SK-N-SH (cell line): ENCODE data around the gene TMEM147. TPM values are rescaled to one million over a fixed set of nuclear protein-coding genes. Genes with fewer than 3 reads are reported as not detected.

Experiments
- CTCF ChIA-PET: fragments of 300-600, 350-600 bp; formaldehyde crosslinking; extraction: SDS; loops from one replicate; lab custom pipeline; 2021; lab: Yijun Ruan, JAX
- POLR2A ChIA-PET: fragments of 350-600 bp; sonication (Branson Sonifier 250); formaldehyde crosslinking; extraction: SDS; loops from one replicate; lab custom pipeline; 2020; ENCODE audit warnings: antibody characterized with exemption, inconsistent platforms; lab: Yijun Ruan, JAX
- DNase-seq: peaks from one replicate; pipeline ENCODE4 v3.0.0; 2012
- H2AFZ ChIP-seq: fragments of 200-600 bp; sonication (generic); 2 replicates; pipeline ENCODE4 v1.8.1; 2016; ENCODE audit warnings: antibody characterized with exemption, mild to moderate bottlenecking, low read depth
- H3F3A ChIP-seq: fragments of 200-600 bp; sonication (generic); replicated peaks from 2 replicates; pipeline ENCODE3; 2016; ENCODE audit warnings: antibody characterized with exemption, mild to moderate bottlenecking; ENCODE audit not compliant: insufficient read depth
- H3K27ac ChIP-seq, 2 experiments: fragments of 200-500 bp in 1 of 2; fragments of 200-600 bp in 1 of 2; sonication (Bioruptor generic) in 1 of 2; sonication (generic), shearing (Covaris generic) in 1 of 2; 2 replicates each; pipeline versions ENCODE4 v1.5.1 to v1.6.1; 2014 to 2016; ENCODE audit warnings: low read depth in 2 of 2, inconsistent platforms in 1 of 2, low read length in 1 of 2, mild to moderate bottlenecking in 1 of 2, mixed read lengths in 1 of 2
- H3K27me3 ChIP-seq: fragments of 200-600 bp; sonication (generic), shearing (Covaris generic); 2 replicates; pipeline ENCODE4 v1.6.1; 2016; ENCODE audit warnings: mixed run types; ENCODE audit not compliant: insufficient read depth
- H3K36me3 ChIP-seq, 2 experiments: fragments of 200-500 bp in 1 of 2; fragments of 200-600 bp in 1 of 2; sonication (Bioruptor generic) in 1 of 2; sonication (generic) in 1 of 2; replicated peaks in 1 of 2; 2 replicates each; pipeline versions ENCODE3 to v1.5.1; 2014 to 2016; ENCODE audit warnings: low read length in 1 of 2, mild to moderate bottlenecking in 1 of 2; ENCODE audit not compliant: insufficient read depth in 2 of 2, control insufficient read depth in 1 of 2
- H3K4me1 ChIP-seq, 2 experiments: fragments of 200-500 bp in 1 of 2; fragments of 200-600 bp in 1 of 2; sonication (Bioruptor generic) in 1 of 2; sonication (generic), shearing (Covaris generic) in 1 of 2; 2 replicates each; pipeline versions ENCODE4 v1.5.1 to v1.6.1; 2014 to 2016; ENCODE audit warnings: low read depth in 1 of 2, low read length in 1 of 2, mixed run types in 1 of 2; ENCODE audit not compliant: insufficient read depth in 2 of 2, control insufficient read depth in 1 of 2
- H3K4me2 ChIP-seq: fragments of 200-600 bp; sonication (generic), shearing (Covaris generic); 2 replicates; pipeline ENCODE4 v1.6.1; 2017; ENCODE audit warnings: mixed run types
- H3K4me3 ChIP-seq, 2 experiments: fragments of 200-500 bp in 1 of 2; fragments of 200-600 bp in 1 of 2; sonication (Bioruptor generic) in 1 of 2; sonication (generic), shearing (Covaris generic) in 1 of 2; 2 replicates each; pipeline versions ENCODE4 v1.5.1 to v1.8.1; 2014 to 2016; ENCODE audit warnings: low read depth in 2 of 2, inconsistent platforms in 1 of 2, low read length in 1 of 2, mild to moderate bottlenecking in 1 of 2, mixed read lengths in 1 of 2, moderate library complexity in 1 of 2
- H3K79me2 ChIP-seq: fragments of 200-600 bp; sonication (generic); 2 replicates; pipeline ENCODE4 v1.8.1; 2017; ENCODE audit warnings: mild to moderate bottlenecking; ENCODE audit not compliant: insufficient read depth
- H3K9ac ChIP-seq: fragments of 200-600 bp; sonication (generic); 2 replicates; pipeline ENCODE4 v1.6.1; 2017; ENCODE audit warnings: mixed run types
- H3K9me2 ChIP-seq: fragments of 200-600 bp; sonication (generic); 2 replicates; pipeline ENCODE4 v1.6.1; 2017; ENCODE audit warnings: mixed run types
- H3K9me3 ChIP-seq: fragments of 200-600 bp; sonication (generic); 2 replicates; pipeline ENCODE4 v1.6.1; 2017; ENCODE audit warnings: mixed run types, mild to moderate bottlenecking, moderate library complexity
- H4K20me1 ChIP-seq: fragments of 200-600 bp; sonication (generic); 2 replicates; pipeline ENCODE4 v1.6.1; 2017; ENCODE audit warnings: mild to moderate bottlenecking, mixed run types; ENCODE audit not compliant: insufficient read depth
- CHD2 ChIP-seq: fragments of 150-350 bp; IDR thresholded peaks from 2 replicates; pipeline ENCODE4 v1.6.1; 2018; ENCODE audit warnings: low read length; ENCODE audit not compliant: partially characterized antibody
- ELF1 ChIP-seq: IDR thresholded peaks from 2 replicates; pipeline ENCODE4 v1.4.0; 2012
- EP300 ChIP-seq, 2 experiments: IDR thresholded peaks; 2 replicates each; pipeline versions ENCODE4 v1.4.0 to v1.6.1; 2012; ENCODE audit warnings: borderline replicate concordance in 1 of 2, low read depth in 1 of 2, low read length in 1 of 2
- EZH2phosphoT487 ChIP-seq: fragments of 200-600 bp; sonication (generic); IDR thresholded peaks from 2 replicates; pipeline ENCODE4 v1.6.1; 2017; ENCODE audit warnings: low read depth, mixed run types, mild to moderate bottlenecking, antibody characterized with exemption, moderate library complexity, borderline replicate concordance
- FOSL2 ChIP-seq: IDR thresholded peaks from 2 replicates; pipeline ENCODE4 v1.4.0; 2012; ENCODE audit warnings: low read depth, mild to moderate bottlenecking, moderate library complexity, borderline replicate concordance
- NFIC ChIP-seq: IDR thresholded peaks from 2 replicates; pipeline ENCODE4 v1.4.0; 2012; ENCODE audit warnings: borderline replicate concordance
- RAD21 ChIP-seq: IDR thresholded peaks from 2 replicates; pipeline ENCODE4 v1.6.1; 2012; ENCODE audit warnings: mild to moderate bottlenecking, low read length
- RCOR1 ChIP-seq: fragments of 150-350 bp; IDR thresholded peaks from 2 replicates; pipeline ENCODE4 v1.6.1; 2017; ENCODE audit warnings: antibody characterized with exemption, low read length
- SIN3A ChIP-seq: IDR thresholded peaks from 2 replicates; pipeline ENCODE4 v1.6.1; 2012; ENCODE audit warnings: low read depth, mild to moderate bottlenecking, low read length, moderate library complexity, borderline replicate concordance
- SMC3 ChIP-seq: IDR thresholded peaks from 2 replicates; pipeline ENCODE4 v1.6.1; 2012; ENCODE audit warnings: low read depth, low read length, improper control_type of control experiment
- TAF1 ChIP-seq: IDR thresholded peaks from 2 replicates; pipeline ENCODE4 v1.6.1; 2012; ENCODE audit warnings: low read depth, mild to moderate bottlenecking, low read length, moderate library complexity, borderline replicate concordance
- TEAD4 ChIP-seq: IDR thresholded peaks from 2 replicates; pipeline ENCODE4 v1.4.0; 2012; ENCODE audit warnings: mild to moderate bottlenecking, borderline replicate concordance; ENCODE audit not compliant: insufficient read depth
- WGBS: methylation state at CpG from one replicate; pipeline ENCODE4 v1.1.6; 2017; ENCODE audit warnings: low lambda C conversion rate; 5-methylcytosine and 5-hydroxymethylcytosine counted together
- polyA plus RNA-seq, 3 experiments: library from polyadenylated mRNA; depleted of rRNA; stranded (reverse); fragments of >200 nt; gene quantifications; 2 replicates each; pipeline ENCODE4 v1.2.3, GENCODE V29; 2012
- TF ChIP-seq, protein P1 (sequence below): fragments of 150-350 bp; IDR thresholded peaks from 2 replicates; pipeline ENCODE4 v1.6.1; 2016; ENCODE audit warnings: mild to moderate bottlenecking, low read depth, low read length
- TF ChIP-seq, protein P2 (sequence below): IDR thresholded peaks from 2 replicates; pipeline ENCODE4; 2012
- TF ChIP-seq, protein P3 (sequence below): IDR thresholded peaks from 2 replicates; pipeline ENCODE4 v1.4.0; 2012; ENCODE audit warnings: low read depth, borderline replicate concordance

Gene TMEM147
- polyA plus RNA-seq, 1 of the 3 experiments (the other 2 are of a cell fraction), result 202 TPM

DNA sequence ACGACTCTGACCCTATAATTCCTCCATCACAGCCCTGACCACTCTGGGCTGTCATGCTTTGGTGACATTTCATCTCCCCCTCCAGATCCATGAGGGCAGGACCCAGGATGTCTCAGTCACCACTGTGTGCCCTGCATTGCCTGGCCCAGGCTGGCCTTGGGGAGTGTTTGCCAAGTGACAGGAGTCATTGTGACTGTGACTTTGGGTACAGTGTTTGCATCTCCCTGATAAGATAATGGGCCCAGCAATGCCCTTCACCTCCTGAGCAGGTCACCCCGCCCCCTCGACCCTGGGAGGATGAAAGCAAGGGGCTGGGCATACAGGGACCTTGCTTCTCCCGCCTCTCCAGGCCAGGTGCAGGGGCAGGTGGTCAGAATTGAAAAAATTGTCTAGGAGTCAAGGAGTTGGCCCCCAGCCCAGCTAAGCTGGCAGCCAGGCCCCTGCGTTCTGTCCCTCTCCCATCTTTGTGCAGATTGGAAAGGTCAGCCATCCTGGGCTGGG, 23.9 kb downstream of the TMEM147 start:
- no peaks in the 10 kb centered on the region for H3K36me3 ChIP-seq
- no peaks in the 10 kb centered on the region for H3K9me3 ChIP-seq
- no peak overlapping the region for H3K4me3 ChIP-seq
- POLR2A ChIA-PET, result no interaction called here
- H3K4me2 ChIP-seq, result no peak overlapping the region
- no peak overlapping the region for H2AFZ ChIP-seq
- no peaks in the 10 kb centered on the region for H3F3A ChIP-seq
- H3K9me2 ChIP-seq, result no peaks in the 10 kb centered on the region
- TF ChIP-seq CHD2, result no peak
- TF ChIP-seq EP300 (IDR thresholded peaks at IDR 0.05; ENCODE audit: borderline replicate concordance in 1 of 2, low read depth in 1 of 2, low read length in 1 of 2), result no peak
- TF ChIP-seq NFIC, result no peak
- TF ChIP-seq, protein P1, sequence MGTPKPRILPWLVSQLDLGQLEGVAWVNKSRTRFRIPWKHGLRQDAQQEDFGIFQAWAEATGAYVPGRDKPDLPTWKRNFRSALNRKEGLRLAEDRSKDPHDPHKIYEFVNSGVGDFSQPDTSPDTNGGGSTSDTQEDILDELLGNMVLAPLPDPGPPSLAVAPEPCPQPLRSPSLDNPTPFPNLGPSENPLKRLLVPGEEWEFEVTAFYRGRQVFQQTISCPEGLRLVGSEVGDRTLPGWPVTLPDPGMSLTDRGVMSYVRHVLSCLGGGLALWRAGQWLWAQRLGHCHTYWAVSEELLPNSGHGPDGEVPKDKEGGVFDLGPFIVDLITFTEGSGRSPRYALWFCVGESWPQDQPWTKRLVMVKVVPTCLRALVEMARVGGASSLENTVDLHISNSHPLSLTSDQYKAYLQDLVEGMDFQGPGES, result no peak
- TF ChIP-seq TEAD4, result no peak
- no peak for TF ChIP-seq SMC3
- TF ChIP-seq FOSL2, result no peak
- TF ChIP-seq TAF1, result no peak
- TF ChIP-seq ELF1, result no peak
- TF ChIP-seq SIN3A, result no peak
- no peak for TF ChIP-seq RAD21
- no peak for TF ChIP-seq EZH2phosphoT487
- no peak for TF ChIP-seq RCOR1
- TF ChIP-seq, protein P2, sequence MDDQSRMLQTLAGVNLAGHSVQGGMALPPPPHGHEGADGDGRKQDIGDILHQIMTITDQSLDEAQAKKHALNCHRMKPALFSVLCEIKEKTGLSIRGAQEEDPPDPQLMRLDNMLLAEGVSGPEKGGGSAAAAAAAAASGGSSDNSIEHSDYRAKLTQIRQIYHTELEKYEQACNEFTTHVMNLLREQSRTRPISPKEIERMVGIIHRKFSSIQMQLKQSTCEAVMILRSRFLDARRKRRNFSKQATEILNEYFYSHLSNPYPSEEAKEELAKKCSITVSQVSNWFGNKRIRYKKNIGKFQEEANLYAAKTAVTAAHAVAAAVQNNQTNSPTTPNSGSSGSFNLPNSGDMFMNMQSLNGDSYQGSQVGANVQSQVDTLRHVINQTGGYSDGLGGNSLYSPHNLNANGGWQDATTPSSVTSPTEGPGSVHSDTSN, result no peak
- TF ChIP-seq, protein P3, sequence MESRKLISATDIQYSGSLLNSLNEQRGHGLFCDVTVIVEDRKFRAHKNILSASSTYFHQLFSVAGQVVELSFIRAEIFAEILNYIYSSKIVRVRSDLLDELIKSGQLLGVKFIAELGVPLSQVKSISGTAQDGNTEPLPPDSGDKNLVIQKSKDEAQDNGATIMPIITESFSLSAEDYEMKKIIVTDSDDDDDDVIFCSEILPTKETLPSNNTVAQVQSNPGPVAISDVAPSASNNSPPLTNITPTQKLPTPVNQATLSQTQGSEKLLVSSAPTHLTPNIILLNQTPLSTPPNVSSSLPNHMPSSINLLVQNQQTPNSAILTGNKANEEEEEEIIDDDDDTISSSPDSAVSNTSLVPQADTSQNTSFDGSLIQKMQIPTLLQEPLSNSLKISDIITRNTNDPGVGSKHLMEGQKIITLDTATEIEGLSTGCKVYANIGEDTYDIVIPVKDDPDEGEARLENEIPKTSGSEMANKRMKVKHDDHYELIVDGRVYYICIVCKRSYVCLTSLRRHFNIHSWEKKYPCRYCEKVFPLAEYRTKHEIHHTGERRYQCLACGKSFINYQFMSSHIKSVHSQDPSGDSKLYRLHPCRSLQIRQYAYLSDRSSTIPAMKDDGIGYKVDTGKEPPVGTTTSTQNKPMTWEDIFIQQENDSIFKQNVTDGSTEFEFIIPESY, result no peak
- TF ChIP-seq, all 33 proteins: peak for 0
- no peak overlapping the region for H3K9ac ChIP-seq
- no peak for DNase-seq
- H3K79me2 ChIP-seq, result no peaks in the 10 kb centered on the region
- H3K27ac ChIP-seq, result no peak overlapping the region
- CTCF ChIA-PET, result no interaction called here
- H3K27me3 ChIP-seq, result peaks cover 48% of the 10 kb centered on the region; the same call in 1 of the 2 replicates
- H3K4me1 ChIP-seq, result no peaks in the 10 kb centered on the region
- WGBS, result 7% methylated on average over 5 of the region's 5 CpGs
- no peaks in the 10 kb centered on the region for H4K20me1 ChIP-seq
